Fibroblast of mammary gland (primary cell): Measurements from ENCODE around the gene FOLH1.
"Not testable (repeated sequence)": the region's sequence is repeated elsewhere in the genome, so short reads cannot be mapped to it uniquely, and the experiment has no call there.

ENCODE experiments used
- DNase-seq: peaks from one replicate; pipeline ENCODE4 v3.0.0-alpha.2; 2010; ENCODE audit warnings: low read depth
- H3K4me3 ChIP-seq: 2 replicates; pipeline ENCODE4 v1.5.1; 2011; ENCODE audit warnings: low read depth, mild to moderate bottlenecking, low read length, moderate library complexity; ENCODE audit not compliant: control insufficient read depth
- TF ChIP-seq, protein P1 (sequence below): conservative IDR thresholded peaks from 2 replicates; pipeline ENCODE4 v1.5.1; 2011; ENCODE audit warnings: low read depth, low read length, inconsistent platforms; ENCODE audit not compliant: control insufficient read depth, insufficient read depth

Gene FOLH1

GRCh38 chr11:49151211-49151610 is 57.2 kb downstream of the FOLH1 start:
- no peak for DNase-seq
- no peak overlapping the region for H3K4me3 ChIP-seq
- TF ChIP-seq, protein P1, sequence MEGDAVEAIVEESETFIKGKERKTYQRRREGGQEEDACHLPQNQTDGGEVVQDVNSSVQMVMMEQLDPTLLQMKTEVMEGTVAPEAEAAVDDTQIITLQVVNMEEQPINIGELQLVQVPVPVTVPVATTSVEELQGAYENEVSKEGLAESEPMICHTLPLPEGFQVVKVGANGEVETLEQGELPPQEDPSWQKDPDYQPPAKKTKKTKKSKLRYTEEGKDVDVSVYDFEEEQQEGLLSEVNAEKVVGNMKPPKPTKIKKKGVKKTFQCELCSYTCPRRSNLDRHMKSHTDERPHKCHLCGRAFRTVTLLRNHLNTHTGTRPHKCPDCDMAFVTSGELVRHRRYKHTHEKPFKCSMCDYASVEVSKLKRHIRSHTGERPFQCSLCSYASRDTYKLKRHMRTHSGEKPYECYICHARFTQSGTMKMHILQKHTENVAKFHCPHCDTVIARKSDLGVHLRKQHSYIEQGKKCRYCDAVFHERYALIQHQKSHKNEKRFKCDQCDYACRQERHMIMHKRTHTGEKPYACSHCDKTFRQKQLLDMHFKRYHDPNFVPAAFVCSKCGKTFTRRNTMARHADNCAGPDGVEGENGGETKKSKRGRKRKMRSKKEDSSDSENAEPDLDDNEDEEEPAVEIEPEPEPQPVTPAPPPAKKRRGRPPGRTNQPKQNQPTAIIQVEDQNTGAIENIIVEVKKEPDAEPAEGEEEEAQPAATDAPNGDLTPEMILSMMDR, result no peak

- DNase-seq, H3K4me3 ChIP-seq: not testable (repeated sequence)
These were observed 106.0 kb downstream of the FOLH1 start for GRCh38 chr11:49102356-49102755.
